ENCODE measurements around the gene LRRC41.
A peak's percentile ranks its signal among the peaks of the same experiment; 100 is the strongest.
"Not testable (repeated sequence)": the region's sequence is repeated elsewhere in the genome, so short reads cannot be mapped to it uniquely, and the experiment has no call there.

LRRC41 gene

GRCh38 chr1:46285730-46286477 lies 17.5 kb downstream of the LRRC41 start:
- DNase-seq, result peak; percentile 24

DNA sequence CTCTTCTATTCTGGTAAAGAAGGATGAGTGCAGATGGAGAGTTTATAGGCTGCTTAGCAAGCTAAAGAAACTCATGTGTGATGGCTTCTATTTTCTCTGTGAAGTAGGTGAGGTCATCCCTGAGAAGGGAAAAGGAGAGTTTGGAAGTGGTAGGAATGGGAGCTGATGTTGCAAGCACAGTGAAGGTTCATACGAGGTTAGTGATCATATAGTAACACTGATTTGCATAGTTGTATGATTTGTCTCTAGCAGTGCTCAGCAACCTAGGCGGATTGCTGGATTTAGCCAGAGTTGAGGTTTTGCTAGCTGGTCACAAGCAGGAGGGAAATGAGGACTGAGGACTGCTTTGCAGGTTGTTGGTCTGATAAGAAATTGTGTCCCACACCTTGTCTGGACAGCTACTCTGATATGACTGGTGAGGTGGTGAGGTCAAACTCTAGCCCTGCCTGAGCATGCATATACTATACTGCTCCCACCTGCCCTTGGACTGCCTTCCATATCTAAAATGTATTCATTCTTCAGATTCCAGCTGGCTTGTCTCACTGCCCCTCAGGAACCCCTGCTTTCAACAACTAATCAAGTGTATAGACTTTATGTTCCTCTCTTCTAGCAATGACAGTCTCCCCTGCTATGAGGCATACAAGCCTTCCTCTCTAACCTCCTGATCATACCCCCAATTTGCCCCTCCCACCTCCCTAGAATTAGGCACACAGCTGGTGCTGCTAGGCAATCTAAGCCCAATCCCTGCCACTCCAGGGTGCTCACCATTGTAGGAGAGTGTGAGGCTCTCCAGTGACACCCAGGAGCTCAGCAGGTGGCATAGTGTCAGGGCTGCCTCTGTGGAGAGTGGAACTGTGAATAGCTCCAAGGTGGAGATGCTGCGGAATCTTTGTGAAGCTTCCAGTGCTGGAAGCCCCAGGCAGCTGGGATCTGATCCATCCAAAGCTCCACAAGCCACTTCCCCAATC lies 18.5 kb downstream of the LRRC41 start:
- DNase-seq, result no peak

DNA sequence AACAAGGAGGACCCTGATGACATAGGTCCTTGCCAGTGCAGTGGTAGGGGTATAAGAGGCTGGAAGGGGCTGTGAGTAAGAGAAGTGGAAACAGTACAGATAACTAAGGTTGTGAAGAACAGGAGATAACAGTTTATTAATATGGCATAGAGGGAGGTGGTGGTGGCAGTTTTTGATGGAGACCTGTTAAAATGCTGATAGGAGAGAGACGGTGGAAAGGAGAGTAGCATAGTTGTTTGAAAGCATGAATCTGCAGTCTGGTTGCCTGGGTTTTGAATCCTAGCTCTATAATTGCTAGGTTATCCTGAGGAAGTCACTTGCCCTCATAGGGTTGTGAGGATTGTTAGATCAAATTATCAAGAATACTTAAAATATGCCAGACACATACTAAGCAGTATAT lies 19.4 kb downstream of the LRRC41 start:
- DNase-seq, result no peak

DNA sequence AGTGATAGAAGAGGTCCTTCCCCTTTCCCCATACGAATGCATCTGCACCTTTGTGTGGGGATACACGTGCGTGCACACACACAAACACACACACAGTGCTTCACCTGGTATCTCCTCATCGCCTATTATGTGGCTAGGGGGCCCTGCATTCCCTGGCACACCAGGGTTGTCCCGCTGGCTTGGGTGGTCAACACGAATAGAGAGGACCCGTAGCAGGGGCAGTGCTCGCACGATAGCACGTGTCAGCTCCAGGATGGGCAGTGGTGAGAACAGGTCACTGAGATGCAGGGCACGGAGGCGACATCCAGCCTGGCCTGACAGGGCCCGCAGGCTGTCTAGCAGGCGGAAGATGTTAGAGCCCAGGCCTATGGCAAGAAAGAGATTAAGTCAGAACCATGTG lies 22.4 kb downstream of the LRRC41 start:
- no peak for DNase-seq

DNA sequence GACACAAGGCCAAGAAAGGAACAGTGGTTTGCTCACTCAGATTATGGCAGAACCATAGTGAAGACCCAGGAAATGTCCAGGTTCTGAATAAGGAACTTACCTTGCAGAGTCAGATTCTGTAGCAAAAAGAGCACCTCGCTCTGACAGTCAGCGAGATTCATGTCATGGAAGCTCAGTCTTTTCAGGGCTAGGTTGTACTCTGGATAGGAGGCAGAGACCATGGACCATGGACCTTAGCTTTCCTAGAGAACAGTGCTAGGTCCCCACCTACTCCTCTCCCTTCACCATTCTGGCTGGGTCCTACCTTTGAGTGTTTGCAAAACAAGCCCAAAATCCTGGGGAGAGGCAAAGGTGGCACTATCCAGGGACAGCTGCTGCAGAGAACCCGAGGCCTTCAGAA lies 23.3 kb downstream of the LRRC41 start:
- no peak for DNase-seq

GRCh38 chr1:46278807-46279206 lies 24.6 kb downstream of the LRRC41 start:
- DNase-seq, result no peak

- no peak for DNase-seq
Measured at GRCh38 chr1:46277658-46278373, 25.6 kb downstream of the LRRC41 start.

- no peak for DNase-seq
Measured at GRCh38 chr1:46275030-46275337, 28.4 kb downstream of the LRRC41 start.

DNA sequence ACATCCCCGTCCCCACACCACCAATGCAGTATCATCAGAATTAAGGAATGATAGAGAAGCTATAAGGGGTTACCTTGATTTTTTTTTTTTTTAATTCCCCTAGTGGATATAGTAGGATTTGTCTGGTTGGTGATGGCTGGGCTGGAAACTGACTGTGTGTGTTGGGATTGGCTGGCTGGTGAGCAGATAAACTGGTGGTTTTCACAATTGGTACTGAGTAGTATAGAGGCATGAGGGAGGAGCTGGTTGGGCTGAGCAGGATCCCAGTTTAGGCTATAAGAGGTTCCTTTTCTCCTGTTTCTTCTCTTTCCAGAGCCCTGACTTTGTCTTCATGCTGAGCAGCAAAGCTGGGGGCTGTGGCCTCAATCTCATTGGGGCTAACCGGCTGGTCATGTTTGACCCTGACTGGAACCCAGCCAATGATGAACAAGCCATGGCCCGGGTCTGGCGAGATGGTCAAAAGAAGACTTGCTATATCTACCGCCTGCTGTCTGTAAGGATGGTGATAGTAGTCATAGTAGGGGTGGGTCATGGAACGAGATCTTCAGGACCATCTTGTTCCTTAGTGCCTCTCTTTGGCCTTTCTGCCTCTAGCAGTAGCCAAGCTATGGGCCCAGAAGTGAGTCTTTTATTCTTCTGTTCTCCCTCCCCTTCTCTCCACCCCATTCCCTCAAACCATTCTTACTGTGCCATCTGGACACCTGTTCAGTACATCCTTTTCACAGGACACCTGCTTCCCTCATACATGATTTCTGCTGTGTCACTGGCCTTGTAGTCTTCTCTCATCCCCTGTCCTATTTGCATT lies 29.0 kb downstream of the LRRC41 start:
- DNase-seq, result no peak

DNA sequence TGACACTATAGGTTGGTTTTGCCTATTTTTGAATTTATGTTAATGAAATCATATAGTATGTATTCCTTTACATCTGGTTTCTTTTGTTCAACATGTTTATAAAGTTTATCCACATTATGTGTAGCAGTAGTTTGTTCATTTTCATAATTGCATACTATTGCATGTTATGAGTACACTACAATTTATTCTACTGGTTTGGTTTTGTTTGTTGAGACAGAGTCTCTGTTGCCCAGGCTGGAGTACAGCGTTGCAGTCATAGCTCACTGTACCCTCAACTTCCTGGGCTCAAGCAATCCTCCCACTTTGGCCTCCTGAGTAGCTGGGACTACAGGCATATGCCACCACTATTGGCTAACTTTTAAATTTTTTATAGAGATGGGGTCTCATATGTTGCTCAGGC lies 34.8 kb downstream of the LRRC41 start:
- DNase-seq, result no peak

- no peak for DNase-seq
Measured at GRCh38 chr1:46263146-46263545, 40.3 kb downstream of the LRRC41 start.

GRCh38 chr1:46262508-46262907 lies 40.9 kb downstream of the LRRC41 start:
- DNase-seq, result no peak

GRCh38 chr1:46256523-46256922 lies 46.9 kb downstream of the LRRC41 start:
- DNase-seq, result no peak

- DNase-seq, result no peak
Measured at GRCh38 chr1:46254668-46255067, 48.7 kb downstream of the LRRC41 start.

DNA sequence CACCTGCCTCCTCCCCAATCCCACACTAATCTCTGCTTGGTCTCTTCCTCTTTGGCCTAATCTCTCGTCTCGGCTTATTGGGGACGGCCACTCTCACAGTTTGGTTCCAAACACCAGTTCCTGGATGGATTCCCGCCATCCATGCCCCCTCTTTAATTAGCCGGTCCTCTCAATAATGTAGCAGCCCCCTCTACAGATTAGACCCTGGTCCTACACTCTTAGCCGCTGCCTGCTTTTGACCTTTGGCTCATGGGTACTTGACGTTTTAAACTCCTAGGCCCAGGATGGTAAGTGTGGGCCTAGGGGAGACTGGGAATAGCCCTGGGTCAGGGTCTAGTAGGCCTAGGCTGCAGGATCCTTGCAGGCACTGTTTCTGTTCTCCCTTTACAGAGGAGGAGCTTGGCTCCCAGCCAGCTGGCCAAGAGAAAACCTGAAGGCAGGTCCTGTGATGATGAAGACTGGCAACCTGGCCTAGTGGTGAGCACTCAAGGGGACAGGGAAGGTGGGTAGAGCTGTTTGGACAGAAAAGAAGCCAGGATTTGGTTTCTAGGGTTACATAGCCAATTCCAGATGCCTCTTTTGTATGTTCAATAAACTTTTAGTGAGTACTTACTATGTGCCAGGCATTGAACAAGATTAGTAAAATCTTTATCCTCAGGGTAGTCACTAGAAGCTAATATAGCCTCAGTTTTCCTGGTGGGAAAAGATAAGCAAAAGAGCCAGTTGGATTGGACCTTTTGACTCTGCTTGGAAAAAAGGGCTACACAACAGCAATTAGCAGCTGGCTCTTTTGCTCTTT lies 55.1 kb downstream of the LRRC41 start:
- DNase-seq, result peak; percentile 11

DNA sequence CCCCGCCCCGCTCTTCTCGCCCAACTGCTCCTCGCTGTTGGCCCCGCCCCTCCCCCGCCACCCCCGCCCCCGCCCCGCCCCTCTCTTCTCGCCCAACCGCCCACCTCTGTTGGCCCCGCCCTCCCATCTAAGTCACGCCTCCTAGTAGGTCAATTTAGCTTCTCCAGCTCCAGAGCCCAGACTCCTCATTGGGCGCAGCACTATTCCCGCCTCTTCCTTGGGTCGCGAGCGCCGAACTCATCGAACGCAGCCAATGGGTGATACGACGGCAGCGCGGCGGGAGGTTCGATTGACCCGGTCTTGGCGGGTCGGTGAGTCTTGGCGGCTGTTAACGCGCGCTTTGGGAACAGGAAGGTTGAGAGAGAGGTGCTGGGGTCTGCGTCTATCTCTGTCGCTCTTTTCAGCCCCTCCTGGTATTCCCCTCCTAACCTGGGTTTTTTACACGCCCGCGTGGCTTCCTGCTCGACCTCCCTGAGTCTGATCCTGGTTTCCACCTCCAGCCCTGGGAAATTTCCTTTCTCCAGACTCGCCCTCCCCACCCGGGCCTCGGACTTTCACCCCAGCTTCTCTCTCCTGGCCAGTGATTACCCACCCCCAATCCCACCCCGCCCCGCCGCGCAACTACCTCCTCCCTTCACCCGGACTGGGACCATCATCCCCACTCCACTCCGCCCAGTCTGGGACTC lies 55.8 kb downstream of the LRRC41 start, which contains the start of gene RAD54L:
Gene RAD54L (plus strand): TSS at position 328 of the 686 bp plus-strand sequence. CDS start 643 bp downstream, outside the sequence.
- peak; percentile 97 for DNase-seq

DNA sequence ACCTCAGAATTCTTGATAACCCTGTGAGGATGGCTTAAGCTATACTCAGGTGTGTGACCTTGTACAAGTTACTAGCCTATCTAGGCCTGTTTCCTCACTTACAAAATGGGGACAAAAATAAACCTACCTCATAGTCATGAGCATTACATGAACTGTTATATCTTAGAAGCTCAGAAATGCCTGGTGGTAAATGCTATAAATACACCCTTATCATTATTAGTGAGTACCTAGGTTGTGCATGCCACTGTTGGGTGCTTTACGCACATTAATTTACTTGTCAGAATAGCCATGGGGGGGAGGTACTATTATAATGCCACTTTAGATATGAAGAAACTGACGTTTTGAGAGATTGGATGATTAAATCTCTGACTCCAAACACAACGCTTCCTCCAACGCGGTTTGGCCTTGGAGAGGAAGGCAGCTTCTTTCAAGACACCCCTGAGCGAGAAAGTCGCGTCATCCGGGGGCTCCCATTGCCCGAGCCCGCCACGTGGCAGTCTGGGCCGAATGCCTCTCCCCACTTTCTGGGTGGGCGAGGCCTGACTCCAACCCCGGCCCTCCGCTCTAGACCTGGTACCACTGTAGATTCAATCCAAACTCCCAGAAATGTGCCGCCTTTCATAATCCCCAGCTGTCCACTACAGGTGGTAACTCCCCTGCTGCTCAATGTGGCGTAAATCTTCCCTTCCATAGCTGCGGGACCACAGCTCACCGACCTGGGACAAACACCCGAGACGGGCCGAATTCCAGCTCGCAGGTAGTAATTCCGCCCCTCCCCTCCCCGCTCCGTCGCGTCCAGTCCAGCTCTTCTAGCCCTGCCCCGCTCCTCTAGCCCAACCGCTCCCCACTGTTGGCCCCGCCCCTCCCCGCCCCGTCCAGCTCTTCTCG lies 56.6 kb downstream of the LRRC41 start:
- DNase-seq, result peak; percentile 62

DNA sequence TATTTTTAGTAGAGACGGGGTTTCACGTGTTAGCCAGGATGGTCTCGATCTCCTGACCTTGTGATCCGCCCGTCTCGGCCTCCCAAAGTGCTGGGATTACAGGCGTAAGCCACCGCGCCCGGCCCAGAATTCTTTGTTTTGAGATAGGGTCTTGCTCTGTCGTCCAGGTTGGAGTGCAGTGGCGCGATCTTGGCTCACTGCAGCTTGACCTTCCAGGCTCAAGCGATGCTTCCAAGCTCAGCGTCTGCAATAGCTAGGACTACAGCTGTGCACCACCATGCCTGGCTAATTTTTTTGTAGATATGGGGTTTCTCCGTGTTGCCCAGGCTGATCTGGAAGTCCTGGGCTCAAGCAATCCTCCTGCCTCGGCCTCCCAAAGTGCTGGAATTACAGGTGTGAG lies 57.3 kb downstream of the LRRC41 start:
- DNase-seq, result not testable (repeated sequence)

DNA sequence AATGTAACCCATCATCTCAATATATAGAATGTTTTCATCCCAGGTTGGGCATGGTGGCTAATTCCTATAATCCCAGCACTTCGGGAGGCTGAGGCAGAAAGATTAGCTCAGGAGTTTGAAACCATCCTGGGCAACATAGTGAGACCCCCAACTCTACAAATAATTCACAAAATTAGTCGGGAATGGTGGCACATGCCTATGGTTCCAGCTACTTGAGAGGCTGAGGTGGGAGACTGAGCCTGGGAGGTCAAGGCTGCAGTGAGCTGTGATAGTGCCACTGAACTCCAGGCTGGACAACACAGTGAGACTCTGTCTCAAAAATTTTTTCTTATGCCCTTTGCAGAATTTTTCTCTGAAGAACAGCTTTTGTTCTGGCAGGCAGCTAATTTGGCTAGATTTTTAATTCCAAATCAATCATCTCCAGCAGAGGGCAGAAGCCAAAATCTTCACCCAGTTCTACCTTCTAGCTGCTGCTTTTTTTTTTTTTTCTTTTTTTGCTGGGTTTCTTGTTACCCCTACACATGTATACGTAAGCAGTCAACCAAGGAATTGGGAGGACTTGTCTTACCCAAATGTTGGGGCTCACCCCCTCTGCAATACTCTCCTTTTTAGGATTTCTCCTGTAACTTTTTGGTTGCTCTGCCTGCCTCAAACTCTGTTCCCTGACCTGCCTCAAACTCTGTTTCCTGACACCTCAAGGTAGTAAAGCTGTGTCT lies 58.6 kb downstream of the LRRC41 start:
- no peak for DNase-seq
